HG03378 (cell line): Measurements from ENCODE around the gene XRCC6.
A peak's percentile ranks its signal among the peaks of the same experiment; 100 is the strongest.
"Not testable (repeated sequence)": the region's sequence is repeated elsewhere in the genome, so short reads cannot be mapped to it uniquely, and the experiment has no call there.

Experiments used
- ATAC-seq: cut with Tn5 transposase; IDR thresholded peaks from one replicate; pipeline ENCODE4 v1.9.1; 2021; ENCODE audit warnings: mild to moderate bottlenecking, moderate library complexity; ENCODE audit not compliant: unreplicated experiment

The XRCC6 gene

GRCh38 chr22:41621099-41621910 is at the start of gene XRCC6:
TSS of gene XRCC6 (plus strand) at chr22:41621295. CDS start at chr22:41622005, 710 bp downstream.
- peak; percentile 73 for ATAC-seq

GRCh38 chr22:41571786-41572185 is 49.3 kb upstream of the XRCC6 start:
- no peak for ATAC-seq

GRCh38 chr22:41572305-41572704 is 48.8 kb upstream of the XRCC6 start:
- ATAC-seq = not testable (repeated sequence)

- ATAC-seq = no peak
Measured at GRCh38 chr22:41573677-41574076, 47.4 kb upstream of the XRCC6 start.

GRCh38 chr22:41574847-41575381 is 46.2 kb upstream of the XRCC6 start:
- ATAC-seq = no peak

GRCh38 chr22:41575533-41575932 is 45.6 kb upstream of the XRCC6 start:
- no peak for ATAC-seq

GRCh38 chr22:41576877-41577276 is 44.2 kb upstream of the XRCC6 start:
- ATAC-seq = no peak

- ATAC-seq = no peak
Measured at GRCh38 chr22:41578114-41578513, 43.0 kb upstream of the XRCC6 start.

- ATAC-seq = no peak
Measured at GRCh38 chr22:41578818-41579217, 42.3 kb upstream of the XRCC6 start.

GRCh38 chr22:41579297-41579996 is 41.6 kb upstream of the XRCC6 start:
- ATAC-seq = no peak

GRCh38 chr22:41579997-41580355 is 41.1 kb upstream of the XRCC6 start:
- no peak for ATAC-seq

GRCh38 chr22:41582694-41583093 is 38.4 kb upstream of the XRCC6 start:
- ATAC-seq = no peak

- no peak for ATAC-seq
Measured at GRCh38 chr22:41584881-41585280, 36.2 kb upstream of the XRCC6 start.

GRCh38 chr22:41585898-41586297 is 35.2 kb upstream of the XRCC6 start:
- ATAC-seq = no peak

GRCh38 chr22:41587347-41587723 is 33.8 kb upstream of the XRCC6 start:
- no peak for ATAC-seq

- peak; percentile 84 for ATAC-seq
Measured at GRCh38 chr22:41589391-41590241, 31.5 kb upstream of the XRCC6 start, which contains the start of gene PMM1. TSS of gene PMM1 (minus strand) at chr22:41589840. CDS start at chr22:41589805, 35 bp downstream.

- not testable (repeated sequence) for ATAC-seq
Measured at GRCh38 chr22:41593336-41593960, 27.6 kb upstream of the XRCC6 start.

GRCh38 chr22:41595703-41596102 is 25.4 kb upstream of the XRCC6 start:
- ATAC-seq = no peak

GRCh38 chr22:41596776-41597634 is 24.1 kb upstream of the XRCC6 start:
- no peak for ATAC-seq

- ATAC-seq = no peak
Measured at GRCh38 chr22:41597635-41597953, 23.5 kb upstream of the XRCC6 start.
